Activated T-cell treated with anti-CD3 and anti-CD28 coated beads, Interleukin-2, amount 50 U/mL, for 24 hours (primary cell): ENCODE measurements around the gene OR2T34.
"Not testable (repeated sequence)": the region's sequence is repeated elsewhere in the genome, so short reads cannot be mapped to it uniquely, and the experiment has no call there.

Experiments
- DNase-seq: peaks from one replicate; pipeline ENCODE4 v3.0.0-alpha.2; 2020
- H3K27ac Mint-ChIP-seq: 2 replicates; pipeline ENCODE4 v1.8.0; 2020; ENCODE audit warnings: mild to moderate bottlenecking, mixed read lengths
- H3K27me3 Mint-ChIP-seq: 2 replicates; pipeline ENCODE4 v1.8.0; 2020; ENCODE audit warnings: mixed read lengths
- H3K36me3 Mint-ChIP-seq: 2 replicates; pipeline ENCODE4 v1.8.0; 2020; ENCODE audit warnings: low read depth, mixed read lengths
- H3K4me1 Mint-ChIP-seq: 2 replicates; pipeline ENCODE4 v1.8.0; 2020; ENCODE audit warnings: low read depth, mixed read lengths
- H3K4me3 Mint-ChIP-seq: 2 replicates; pipeline ENCODE4 v1.8.0; 2020; ENCODE audit warnings: mild to moderate bottlenecking, moderate library complexity, mixed read lengths
- H3K9me3 Mint-ChIP-seq: 2 replicates; pipeline ENCODE4 v1.8.0; 2020; ENCODE audit warnings: mixed read lengths

The OR2T34 gene

DNA sequence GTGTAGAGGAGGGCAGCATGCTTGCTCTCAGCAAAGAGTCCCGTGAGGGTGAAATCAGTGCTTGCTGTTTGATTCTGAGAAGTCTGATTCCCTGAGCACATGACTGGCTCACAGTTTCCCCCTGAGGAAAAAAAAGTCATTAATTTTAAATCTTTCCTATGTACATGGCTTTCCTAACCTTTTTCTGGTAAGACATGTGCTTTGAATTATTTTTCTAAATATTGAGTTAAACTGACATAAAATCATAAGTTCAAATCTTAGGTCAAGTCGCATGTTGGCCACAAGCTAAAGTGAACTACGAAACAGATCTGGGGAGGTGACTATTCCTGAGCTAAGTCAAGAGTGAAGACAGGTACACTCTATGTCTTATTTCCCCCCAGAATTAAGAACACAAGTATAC lies at the start of gene OR2T34:
Gene OR2T34, minus strand, starts transcription at position 101 of the 400 bp plus-strand sequence. Its CDS starts 0 bp downstream, at position 101.
- H3K27me3 Mint-ChIP-seq, H3K9me3 Mint-ChIP-seq, H3K36me3 Mint-ChIP-seq, H3K4me1 Mint-ChIP-seq, H3K27ac Mint-ChIP-seq, DNase-seq, H3K4me3 Mint-ChIP-seq: not testable (repeated sequence)

DNA sequence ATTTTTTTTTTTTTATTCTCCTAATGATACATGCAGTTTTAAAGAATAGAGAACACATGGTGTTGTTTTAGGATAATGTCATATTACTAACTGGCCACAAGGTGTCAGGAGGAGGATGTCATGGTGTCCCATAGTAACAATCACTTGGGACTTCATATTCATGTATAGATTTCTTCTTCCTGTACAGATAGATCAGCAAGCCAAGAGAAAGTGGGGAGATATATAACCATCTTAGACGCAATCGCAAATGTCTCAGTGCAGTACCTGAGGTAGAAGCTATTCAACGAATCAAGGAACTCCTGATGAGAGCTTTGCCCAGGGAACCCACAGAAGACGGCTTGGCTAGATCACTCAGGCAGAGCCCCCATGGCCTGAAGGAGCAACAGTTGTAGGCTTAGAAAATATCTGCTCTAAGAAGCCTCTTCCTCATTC lies 48.0 kb upstream of the OR2T34 start:
- H3K27me3 Mint-ChIP-seq: no peaks in the 10 kb centered on the region
- peaks cover 3% of the 10 kb centered on the region for H3K4me1 Mint-ChIP-seq
- no peak overlapping the region for H3K4me3 Mint-ChIP-seq
- H3K36me3 Mint-ChIP-seq: no peaks in the 10 kb centered on the region
- no peak overlapping the region for H3K27ac Mint-ChIP-seq
- DNase-seq: no peak
- no peaks in the 10 kb centered on the region for H3K9me3 Mint-ChIP-seq

- Mint-ChIP-seq H3K27ac (no peak overlapping the region), H3K4me1 (peaks cover 3% of the 10 kb centered on the region), H3K27me3 (no peaks in the 10 kb centered on the region), H3K36me3 (no peaks in the 10 kb centered on the region), H3K4me3 (no peak overlapping the region), H3K9me3 (no peaks in the 10 kb centered on the region)
- DNase-seq: no peak
Observed at GRCh38 chr1:248621770-248622169, 47.2 kb upstream of the OR2T34 start.

GRCh38 chr1:248618878-248619277 lies 44.3 kb upstream of the OR2T34 start:
- H3K36me3 Mint-ChIP-seq: no peaks in the 10 kb centered on the region
- no peaks in the 10 kb centered on the region for H3K9me3 Mint-ChIP-seq
- H3K4me3 Mint-ChIP-seq: no peak overlapping the region
- DNase-seq: peak; percentile 56
- peaks cover 8% of the 10 kb centered on the region for H3K4me1 Mint-ChIP-seq
- no peak overlapping the region for H3K27ac Mint-ChIP-seq
- no peaks in the 10 kb centered on the region for H3K27me3 Mint-ChIP-seq

GRCh38 chr1:248618119-248618518 lies 43.6 kb upstream of the OR2T34 start:
- Mint-ChIP-seq H3K4me1 (peaks cover 15% of the 10 kb centered on the region), H3K27me3 (no peaks in the 10 kb centered on the region), H3K27ac (no peak overlapping the region), H3K9me3 (no peaks in the 10 kb centered on the region), H3K4me3 (no peak overlapping the region), H3K36me3 (no peaks in the 10 kb centered on the region)
- DNase-seq: no peak

DNA sequence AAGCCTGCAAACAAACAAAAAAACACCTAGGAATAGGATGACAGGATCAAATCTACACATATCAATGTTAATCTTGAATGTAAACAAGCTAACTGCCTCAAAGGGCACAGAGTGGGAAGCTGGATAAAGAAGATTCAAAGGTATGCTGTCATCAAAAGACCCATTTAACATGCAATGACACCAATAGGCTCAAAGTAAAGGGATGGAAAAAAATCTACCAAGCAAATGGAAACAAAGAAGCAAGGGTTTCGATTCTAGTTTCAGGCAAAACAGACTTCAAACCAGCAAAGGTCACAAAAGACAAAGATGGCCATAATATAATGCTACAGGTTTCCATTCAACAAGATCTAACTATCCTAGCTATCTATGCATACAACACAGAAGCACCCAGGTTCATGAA lies 39.2 kb upstream of the OR2T34 start:
- H3K4me3 Mint-ChIP-seq: no peak overlapping the region
- H3K27ac Mint-ChIP-seq: peak overlapping the region; percentile 51

GRCh38 chr1:248611883-248612414 lies 37.4 kb upstream of the OR2T34 start:
- no peak overlapping the region for H3K27ac Mint-ChIP-seq
- DNase-seq: no peak
- peaks cover 29% of the 10 kb centered on the region for H3K4me1 Mint-ChIP-seq
- H3K9me3 Mint-ChIP-seq: no peaks in the 10 kb centered on the region
- peaks cover 3% of the 10 kb centered on the region for H3K27me3 Mint-ChIP-seq
- H3K4me3 Mint-ChIP-seq: no peak overlapping the region
- H3K36me3 Mint-ChIP-seq: no peaks in the 10 kb centered on the region

More for the DNA sequence above, 39.2 kb upstream of the OR2T34 start:
- Mint-ChIP-seq H3K36me3 (no peaks in the 10 kb centered on the region), H3K27me3 (peaks cover 3% of the 10 kb centered on the region), H3K9me3 (no peaks in the 10 kb centered on the region), H3K4me1 (peaks cover 31% of the 10 kb centered on the region)
- DNase-seq: no peak

- Mint-ChIP-seq H3K27me3 (peaks cover 3% of the 10 kb centered on the region), H3K4me1 (peaks cover 29% of the 10 kb centered on the region), H3K9me3 (no peaks in the 10 kb centered on the region), H3K36me3 (no peaks in the 10 kb centered on the region), H3K4me3 (no peak overlapping the region), H3K27ac (peak overlapping the region; percentile 47)
- no peak for DNase-seq
Observed at GRCh38 chr1:248610301-248610700, 35.7 kb upstream of the OR2T34 start.

DNA sequence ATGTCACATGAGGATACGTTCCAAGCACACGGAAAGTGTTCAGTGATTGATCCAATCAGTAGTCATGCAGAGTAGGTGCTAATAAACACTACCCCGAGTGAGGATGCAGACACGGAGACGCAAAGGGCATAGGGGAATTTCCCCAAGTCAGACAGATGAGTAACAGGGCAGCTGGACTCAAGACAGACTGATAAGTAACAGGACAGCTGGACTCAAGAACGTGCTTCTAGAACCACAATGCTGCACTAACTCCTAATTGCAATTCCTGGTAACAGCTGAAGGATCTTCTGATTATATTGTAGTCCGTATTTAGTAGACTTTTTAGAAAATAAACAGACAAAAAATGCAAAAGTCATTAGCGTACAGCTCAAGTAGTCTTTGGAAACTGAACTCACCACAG lies 24.8 kb upstream of the OR2T34 start:
- Mint-ChIP-seq H3K27me3 (no peaks in the 10 kb centered on the region), H3K36me3 (no peaks in the 10 kb centered on the region), H3K27ac (no peak overlapping the region), H3K4me3 (no peak overlapping the region), H3K4me1 (peaks cover 9% of the 10 kb centered on the region), H3K9me3 (no peaks in the 10 kb centered on the region)
- DNase-seq: no peak

GRCh38 chr1:248597589-248597988 lies 23.0 kb upstream of the OR2T34 start, which contains the start of gene OR2T10:
TSS of gene OR2T10 (minus strand) at chr1:248597700. CDS start at chr1:248593768, 3,932 bp downstream.
- Mint-ChIP-seq H3K4me1 (peaks cover 9% of the 10 kb centered on the region), H3K9me3 (no peaks in the 10 kb centered on the region), H3K36me3 (no peaks in the 10 kb centered on the region), H3K27me3 (peaks cover 5% of the 10 kb centered on the region), H3K27ac (no peak within 1 kb of the TSS), H3K4me3 (no peak within 1 kb of the TSS)
- no peak for DNase-seq

DNA sequence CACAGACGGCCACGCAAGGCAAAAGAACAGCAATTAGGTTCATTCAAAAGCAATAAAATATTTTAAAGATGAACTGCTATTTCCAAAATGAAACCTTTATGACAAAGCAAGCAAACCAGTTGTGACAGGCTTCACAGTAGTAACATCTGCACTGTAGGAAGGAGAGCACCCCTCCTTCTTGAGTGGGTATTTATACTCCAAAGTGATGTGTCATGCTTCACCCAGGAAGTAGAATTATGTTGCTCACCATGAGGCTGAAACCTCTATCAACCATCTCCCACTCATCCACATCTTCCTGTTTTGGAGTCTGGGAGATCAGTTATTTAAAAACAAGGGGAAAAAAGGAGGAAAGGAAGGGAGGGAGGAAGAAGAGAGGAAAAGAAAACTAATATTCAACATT lies 22.1 kb upstream of the OR2T34 start:
- DNase-seq: no peak
- Mint-ChIP-seq H3K4me3 (no peak overlapping the region), H3K4me1 (peaks cover 9% of the 10 kb centered on the region), H3K27me3 (peaks cover 5% of the 10 kb centered on the region), H3K9me3 (no peaks in the 10 kb centered on the region), H3K27ac (no peak overlapping the region), H3K36me3 (no peaks in the 10 kb centered on the region)

DNA sequence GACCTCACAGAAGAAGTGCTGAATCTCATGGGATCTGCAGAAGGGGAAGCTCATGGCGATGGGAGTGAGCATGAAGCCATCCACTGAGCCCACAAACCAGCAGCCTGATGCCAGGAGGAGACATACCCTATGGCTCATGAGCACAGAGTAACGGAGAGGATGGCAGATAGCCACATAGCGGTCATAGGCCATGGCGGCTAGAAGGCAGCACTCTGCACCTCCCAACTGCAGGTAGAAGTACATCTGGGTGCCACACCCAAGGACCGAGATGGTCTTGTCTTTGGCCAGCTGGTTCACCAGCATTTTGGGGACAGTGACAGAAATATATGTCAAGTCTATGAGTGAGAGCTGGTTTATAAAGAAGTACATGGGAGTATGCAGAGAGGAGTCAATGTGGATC lies 18.7 kb upstream of the OR2T34 start:
- peaks cover 5% of the 10 kb centered on the region for H3K27me3 Mint-ChIP-seq
- no peaks in the 10 kb centered on the region for H3K36me3 Mint-ChIP-seq
- no peak overlapping the region for H3K27ac Mint-ChIP-seq
- H3K4me1 Mint-ChIP-seq: peaks cover 9% of the 10 kb centered on the region
- DNase-seq: no peak
- H3K9me3 Mint-ChIP-seq: no peaks in the 10 kb centered on the region
- no peak overlapping the region for H3K4me3 Mint-ChIP-seq

GRCh38 chr1:248592655-248593054 lies 18.1 kb upstream of the OR2T34 start:
- Mint-ChIP-seq H3K27me3 (peaks cover 5% of the 10 kb centered on the region), H3K4me3 (no peak overlapping the region), H3K4me1 (peaks cover 9% of the 10 kb centered on the region), H3K9me3 (no peaks in the 10 kb centered on the region), H3K36me3 (no peaks in the 10 kb centered on the region), H3K27ac (no peak overlapping the region)
- DNase-seq: no peak

DNA sequence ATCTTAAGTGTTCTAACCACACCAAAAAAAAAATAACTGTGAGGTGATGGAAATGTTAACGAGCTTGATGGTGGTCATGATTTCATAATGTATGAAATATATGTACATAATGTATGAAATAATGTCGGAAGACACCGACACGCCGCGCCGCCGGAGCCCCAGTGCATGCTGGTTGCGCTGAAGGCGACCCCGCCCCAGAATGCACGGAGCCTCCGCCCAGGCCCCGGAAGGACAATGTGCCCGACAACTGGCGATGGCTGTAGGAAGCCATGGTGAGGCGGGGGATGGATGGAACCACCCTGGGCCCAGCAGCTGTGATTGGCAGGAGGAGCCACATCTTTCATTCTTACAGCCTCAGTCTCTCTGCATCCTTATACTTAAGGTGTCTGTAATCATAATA lies 15.5 kb upstream of the OR2T34 start:
- DNase-seq: no peak
- Mint-ChIP-seq H3K4me3 (no peak overlapping the region), H3K4me1 (peaks cover 1% of the 10 kb centered on the region), H3K27ac (no peak overlapping the region), H3K36me3 (no peaks in the 10 kb centered on the region), H3K9me3 (no peaks in the 10 kb centered on the region), H3K27me3 (peaks cover 7% of the 10 kb centered on the region)

DNA sequence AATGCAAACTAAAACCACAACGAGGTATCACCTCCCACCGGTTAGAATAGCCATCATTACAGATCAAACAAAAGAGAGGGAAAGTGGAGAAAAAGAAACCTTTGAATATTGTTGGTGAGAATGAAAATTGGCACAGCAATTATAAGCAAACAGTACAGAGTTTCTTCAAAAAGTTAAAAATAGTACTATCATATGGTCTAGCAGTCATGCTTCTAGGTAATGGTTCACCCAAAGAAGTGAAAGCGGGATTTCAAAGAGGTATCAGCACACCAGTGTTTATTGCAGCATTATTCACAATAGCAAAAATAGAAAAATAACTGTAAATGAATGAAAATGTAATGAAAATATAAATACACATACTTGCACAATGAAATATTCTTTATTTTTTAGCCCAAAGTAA lies 14.8 kb upstream of the OR2T34 start:
- Mint-ChIP-seq H3K4me1 (peaks cover 2% of the 10 kb centered on the region), H3K36me3 (no peaks in the 10 kb centered on the region), H3K27me3 (peaks cover 7% of the 10 kb centered on the region), H3K27ac (no peak overlapping the region), H3K4me3 (no peak overlapping the region), H3K9me3 (no peaks in the 10 kb centered on the region)
- DNase-seq: no peak

- H3K27me3 Mint-ChIP-seq: peaks cover 2% of the 10 kb centered on the region
- no peaks in the 10 kb centered on the region for H3K36me3 Mint-ChIP-seq
- no peak overlapping the region for H3K4me3 Mint-ChIP-seq
- no peak for DNase-seq
- H3K9me3 Mint-ChIP-seq: no peaks in the 10 kb centered on the region
- peaks cover 2% of the 10 kb centered on the region for H3K4me1 Mint-ChIP-seq
- no peak overlapping the region for H3K27ac Mint-ChIP-seq
Observed at GRCh38 chr1:248585266-248585665, 10.7 kb upstream of the OR2T34 start.
